ENCODE results near the gene PRUNE2.

The PRUNE2 gene

GRCh38 chr9:76913467-76913866, 7.6 kb upstream of the PRUNE2 start:
- no peak overlapping the region for H3K4me3 ChIP-seq (ENCODE audit: control insufficient read depth, low read depth, low read length)
- TF ChIP-seq, protein P1, sequence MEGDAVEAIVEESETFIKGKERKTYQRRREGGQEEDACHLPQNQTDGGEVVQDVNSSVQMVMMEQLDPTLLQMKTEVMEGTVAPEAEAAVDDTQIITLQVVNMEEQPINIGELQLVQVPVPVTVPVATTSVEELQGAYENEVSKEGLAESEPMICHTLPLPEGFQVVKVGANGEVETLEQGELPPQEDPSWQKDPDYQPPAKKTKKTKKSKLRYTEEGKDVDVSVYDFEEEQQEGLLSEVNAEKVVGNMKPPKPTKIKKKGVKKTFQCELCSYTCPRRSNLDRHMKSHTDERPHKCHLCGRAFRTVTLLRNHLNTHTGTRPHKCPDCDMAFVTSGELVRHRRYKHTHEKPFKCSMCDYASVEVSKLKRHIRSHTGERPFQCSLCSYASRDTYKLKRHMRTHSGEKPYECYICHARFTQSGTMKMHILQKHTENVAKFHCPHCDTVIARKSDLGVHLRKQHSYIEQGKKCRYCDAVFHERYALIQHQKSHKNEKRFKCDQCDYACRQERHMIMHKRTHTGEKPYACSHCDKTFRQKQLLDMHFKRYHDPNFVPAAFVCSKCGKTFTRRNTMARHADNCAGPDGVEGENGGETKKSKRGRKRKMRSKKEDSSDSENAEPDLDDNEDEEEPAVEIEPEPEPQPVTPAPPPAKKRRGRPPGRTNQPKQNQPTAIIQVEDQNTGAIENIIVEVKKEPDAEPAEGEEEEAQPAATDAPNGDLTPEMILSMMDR (IDR thresholded peaks at IDR 0.05; ENCODE audit: control insufficient read depth, insufficient read depth, low read depth, low read length, missing control alignments): no peak
- DNase-seq (ENCODE audit: low read depth): no peak

- DNase-seq (ENCODE audit: low read depth): no peak
- TF ChIP-seq, protein P1 (IDR thresholded peaks at IDR 0.05; ENCODE audit: control insufficient read depth, insufficient read depth, low read depth, low read length, missing control alignments): no peak
- H3K4me3 ChIP-seq (ENCODE audit: control insufficient read depth, low read depth, low read length): no peak overlapping the region
These were observed 6.8 kb upstream of the PRUNE2 start for GRCh38 chr9:76912636-76913275.

GRCh38 chr9:76911971-76912370, 6.1 kb upstream of the PRUNE2 start:
- TF ChIP-seq, protein P1 (IDR thresholded peaks at IDR 0.05; ENCODE audit: control insufficient read depth, insufficient read depth, low read depth, low read length, missing control alignments): no peak
- no peak for DNase-seq (ENCODE audit: low read depth)
- no peak overlapping the region for H3K4me3 ChIP-seq (ENCODE audit: control insufficient read depth, low read depth, low read length)

DNA sequence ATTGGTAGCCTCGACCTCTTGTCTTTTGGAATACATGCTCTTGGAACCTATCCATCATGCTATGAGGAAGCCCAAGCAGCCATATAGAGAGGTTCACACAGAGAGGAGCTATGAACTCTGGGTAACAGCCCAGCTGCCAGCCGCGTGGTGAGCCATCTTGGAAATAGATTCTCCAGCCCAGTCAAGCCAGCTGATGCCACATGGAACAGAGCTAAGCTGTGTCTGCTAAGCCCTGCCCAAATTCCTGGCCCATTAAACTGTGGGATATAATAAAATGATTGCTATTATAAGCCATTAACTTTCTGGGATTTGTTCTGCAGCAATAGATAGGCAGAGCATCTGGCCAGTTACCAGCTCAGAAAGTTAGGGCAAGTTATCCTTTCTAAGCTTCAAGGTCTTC, 4.9 kb upstream of the PRUNE2 start:
- TF ChIP-seq, protein P1 (IDR thresholded peaks at IDR 0.05; ENCODE audit: control insufficient read depth, insufficient read depth, low read depth, low read length, missing control alignments): no peak
- H3K4me3 ChIP-seq (ENCODE audit: control insufficient read depth, low read depth, low read length): no peak overlapping the region
- no peak for DNase-seq (ENCODE audit: low read depth)

DNA sequence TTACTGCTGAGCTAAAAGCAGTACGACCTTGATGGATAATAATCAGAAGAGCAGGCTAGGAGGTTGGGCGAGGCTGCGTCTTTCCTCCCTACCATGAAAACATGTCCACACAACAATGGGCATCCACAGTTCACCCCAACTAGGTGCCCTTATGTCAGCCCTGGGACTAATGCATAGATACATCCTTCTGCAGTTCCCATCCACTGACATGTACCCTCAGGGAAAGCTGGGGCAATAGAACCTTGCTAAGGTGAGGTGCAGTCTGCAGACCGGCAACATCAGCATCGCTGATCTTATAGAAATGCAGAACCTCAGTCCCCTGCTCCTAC, 697 bp upstream of the PRUNE2 start:
- H3K4me3 ChIP-seq (ENCODE audit: control insufficient read depth, low read depth, low read length): no peak overlapping the region
- DNase-seq (ENCODE audit: low read depth): no peak
- TF ChIP-seq, protein P1 (IDR thresholded peaks at IDR 0.05; ENCODE audit: control insufficient read depth, insufficient read depth, low read depth, low read length, missing control alignments): no peak

GRCh38 chr9:76904661-76905457, 1.1 kb downstream of the PRUNE2 start:
- no peak overlapping the region for H3K4me3 ChIP-seq (ENCODE audit: control insufficient read depth, low read depth, low read length)
- no peak for DNase-seq (ENCODE audit: low read depth)
- TF ChIP-seq, protein P1 (IDR thresholded peaks at IDR 0.05; ENCODE audit: control insufficient read depth, insufficient read depth, low read depth, low read length, missing control alignments): no peak
